ENCODE results near the gene PPP1R10.
A peak's percentile ranks its signal among the peaks of the same experiment; 100 is the strongest.

The PPP1R10 gene

GRCh38 chr6:30635834-30636233 lies 18.8 kb upstream of the PPP1R10 start:
- no peak for TF ChIP-seq CTCF (IDR thresholded peaks at IDR 0.05)

- TF ChIP-seq CTCF (IDR thresholded peaks at IDR 0.05): peak; percentile 24; the same call in 1 of the 2 replicates
These were observed 9.7 kb upstream of the PPP1R10 start, which contains the start of gene ATAT1 for GRCh38 chr6:30626484-30627366. Gene ATAT1 (plus strand): TSS chr6:30626874.

GRCh38 chr6:30625511-30625910 lies 8.5 kb upstream of the PPP1R10 start:
- TF ChIP-seq CTCF (IDR thresholded peaks at IDR 0.05): no peak

DNA sequence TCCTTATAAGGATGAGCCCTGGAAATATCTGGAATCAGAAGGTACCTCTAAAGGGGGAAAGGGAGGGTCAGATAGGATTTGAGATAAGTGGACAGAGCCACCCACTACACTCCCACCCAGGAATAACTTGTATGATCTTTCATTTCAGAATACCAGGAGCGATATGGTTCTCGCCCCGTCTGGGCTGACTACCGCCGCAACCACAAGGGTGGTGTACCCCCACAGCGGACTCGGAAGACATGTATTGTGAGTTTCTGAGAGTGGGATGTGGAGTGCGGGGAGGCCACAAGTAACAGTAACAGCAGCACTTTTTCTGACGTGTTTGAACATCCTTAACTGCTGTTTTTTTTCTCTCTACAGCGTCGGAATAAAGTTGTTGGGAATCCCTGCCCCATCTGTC lies 2.5 kb upstream of the PPP1R10 start:
- TF ChIP-seq CTCF (IDR thresholded peaks at IDR 0.05): no peak

DNA sequence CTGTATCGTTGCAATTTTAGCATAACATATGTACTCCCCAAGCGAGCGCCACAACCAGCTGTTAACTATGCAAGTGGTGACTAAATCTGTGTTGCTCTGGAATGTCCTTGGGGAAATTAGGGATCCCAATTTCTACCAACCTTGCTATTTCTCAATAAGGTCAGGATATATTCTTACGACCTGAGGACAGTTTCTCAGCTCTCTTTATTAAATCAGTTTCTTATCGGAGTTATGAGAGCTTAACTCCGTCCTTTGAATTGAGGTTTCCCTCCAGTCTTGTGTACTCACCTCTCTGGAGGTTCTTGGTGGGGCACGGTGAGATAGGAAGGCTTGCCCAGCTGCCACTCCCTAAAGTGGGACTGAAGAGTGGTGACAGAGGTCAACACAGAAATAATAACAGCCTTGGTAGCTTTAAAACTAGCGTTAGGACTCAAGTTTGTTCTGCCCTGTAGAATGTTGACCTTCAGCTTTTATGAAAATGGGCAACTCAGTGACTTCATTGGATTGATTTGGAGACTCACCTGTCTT lies 1.3 kb upstream of the PPP1R10 start:
- no peak for TF ChIP-seq CTCF (IDR thresholded peaks at IDR 0.05)

DNA sequence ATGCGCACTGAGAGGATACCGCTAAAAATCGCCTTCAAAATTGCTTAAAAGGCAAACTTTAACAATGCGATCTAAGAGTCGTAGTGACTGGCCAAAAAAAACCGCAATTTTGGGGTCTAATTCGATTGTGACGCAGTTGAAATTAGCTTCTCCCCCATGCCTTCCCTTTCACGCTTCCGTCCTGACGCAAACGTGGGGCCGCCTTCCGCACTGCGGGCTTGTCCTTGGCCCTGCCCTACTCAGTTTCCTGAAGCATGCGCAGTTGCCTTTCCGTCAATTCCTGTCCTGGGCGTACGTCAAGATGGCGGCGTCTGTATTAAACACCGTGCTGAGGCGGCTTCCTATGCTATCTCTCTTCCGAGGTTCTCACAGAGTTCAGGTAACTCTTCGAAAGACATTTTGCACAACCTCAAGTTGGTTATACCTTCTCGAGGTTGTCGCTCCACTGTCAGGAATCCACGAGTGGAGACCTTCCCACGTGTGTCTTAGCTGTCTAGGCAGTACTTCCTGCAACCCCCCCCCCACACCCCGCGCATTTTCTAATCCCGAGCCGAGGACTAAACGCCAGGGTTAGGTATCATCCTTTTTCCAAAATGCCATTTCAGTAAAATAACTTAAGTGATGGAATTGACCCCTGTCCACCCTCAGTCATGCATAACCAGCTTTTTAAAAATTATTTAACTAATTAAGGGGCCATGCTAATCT lies 674 bp upstream of the PPP1R10 start, which contains the start of gene MRPS18B:
Gene MRPS18B (plus strand): TSS at position 276 of the 705 bp plus-strand sequence. CDS start 26 bp downstream, at position 302.
- TF ChIP-seq CTCF (IDR thresholded peaks at IDR 0.05): no peak

- TF ChIP-seq CTCF (IDR thresholded peaks at IDR 0.05): no peak
These were observed 859 bp downstream of the PPP1R10 start for GRCh38 chr6:30615958-30616810.
